Endothelial cell (in vitro differentiated cells): ENCODE data around the gene DAPK1. TPM values are rescaled to one million over a fixed set of nuclear protein-coding genes. Genes with fewer than 3 reads are reported as not detected.

Experiments used
- DNase-seq: peaks from one replicate; pipeline ENCODE4 v3.0.0; 2021; ENCODE audit warnings: low spot score
- H3K27ac Mint-ChIP-seq: one replicate; pipeline ENCODE4 v1.8.0; 2021; ENCODE audit warnings: mixed read lengths, inconsistent platforms; ENCODE audit not compliant: unreplicated experiment
- H3K27me3 Mint-ChIP-seq: one replicate; pipeline ENCODE4 v1.8.0; 2021; ENCODE audit warnings: mild to moderate bottlenecking, moderate library complexity, mixed read lengths, inconsistent platforms; ENCODE audit not compliant: unreplicated experiment
- H3K36me3 Mint-ChIP-seq: one replicate; pipeline ENCODE4 v1.8.0; 2021; ENCODE audit warnings: mild to moderate bottlenecking, low read depth, mixed read lengths, inconsistent platforms; ENCODE audit not compliant: unreplicated experiment
- H3K4me1 Mint-ChIP-seq: one replicate; pipeline ENCODE4 v1.8.0; 2021; ENCODE audit warnings: mild to moderate bottlenecking, mixed read lengths, inconsistent platforms; ENCODE audit not compliant: unreplicated experiment
- H3K4me3 Mint-ChIP-seq: one replicate; pipeline ENCODE4 v1.8.0; 2021; ENCODE audit warnings: mild to moderate bottlenecking, mixed read lengths, inconsistent platforms; ENCODE audit not compliant: unreplicated experiment
- H3K9me3 Mint-ChIP-seq: one replicate; pipeline ENCODE4 v1.8.0; 2021; ENCODE audit warnings: mixed read lengths, inconsistent platforms; ENCODE audit not compliant: unreplicated experiment
- total RNA-seq: library from RNA; stranded (reverse); fragmentation: NEBNext Ultra II Directional; extraction: Animal tissue kit (Norgen Biotek cat#: 25700); gene quantifications from one replicate; pipeline ENCODE4 v1.2.1, GENCODE V29; 2021; ENCODE audit not compliant: unreplicated experiment
- TF ChIP-seq, protein P1 (sequence below): fragments of 200-600 bp; sonication (generic); IDR thresholded peaks from one replicate; pipeline ENCODE4 v1.5.0; 2021; ENCODE audit warnings: antibody characterized with exemption; ENCODE audit not compliant: unreplicated experiment

The DAPK1 gene
- total RNA-seq, 1 donor from 2014 or later, result 36.8 TPM

DNA sequence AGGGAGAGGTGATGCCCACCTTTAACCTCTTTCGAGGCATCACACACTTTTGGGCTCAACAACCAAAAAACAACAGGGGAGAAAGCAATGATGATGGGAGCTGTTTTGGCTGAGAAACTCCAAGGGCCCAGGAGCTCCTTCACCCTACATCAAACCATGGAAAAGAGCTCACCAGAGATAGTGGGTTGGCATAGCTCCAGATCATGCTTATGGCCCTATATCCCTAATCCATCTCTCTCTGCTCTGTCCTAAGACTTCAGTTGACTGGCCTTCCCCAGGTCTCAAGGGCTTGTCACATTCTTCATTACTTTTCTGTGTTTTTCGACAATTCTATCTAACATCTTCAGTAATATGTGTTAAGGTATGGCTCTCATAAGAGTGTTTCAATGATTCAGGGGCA lies 222.5 kb downstream of the DAPK1 start:
- DNase-seq, result no peak
- Mint-ChIP-seq H3K9me3 (no peaks in the 10 kb centered on the region), H3K36me3 (no peaks in the 10 kb centered on the region), H3K27ac (no peak overlapping the region), H3K27me3 (peaks cover 2% of the 10 kb centered on the region), H3K4me1 (peaks cover 25% of the 10 kb centered on the region), H3K4me3 (no peak overlapping the region)
- TF ChIP-seq, protein P1, sequence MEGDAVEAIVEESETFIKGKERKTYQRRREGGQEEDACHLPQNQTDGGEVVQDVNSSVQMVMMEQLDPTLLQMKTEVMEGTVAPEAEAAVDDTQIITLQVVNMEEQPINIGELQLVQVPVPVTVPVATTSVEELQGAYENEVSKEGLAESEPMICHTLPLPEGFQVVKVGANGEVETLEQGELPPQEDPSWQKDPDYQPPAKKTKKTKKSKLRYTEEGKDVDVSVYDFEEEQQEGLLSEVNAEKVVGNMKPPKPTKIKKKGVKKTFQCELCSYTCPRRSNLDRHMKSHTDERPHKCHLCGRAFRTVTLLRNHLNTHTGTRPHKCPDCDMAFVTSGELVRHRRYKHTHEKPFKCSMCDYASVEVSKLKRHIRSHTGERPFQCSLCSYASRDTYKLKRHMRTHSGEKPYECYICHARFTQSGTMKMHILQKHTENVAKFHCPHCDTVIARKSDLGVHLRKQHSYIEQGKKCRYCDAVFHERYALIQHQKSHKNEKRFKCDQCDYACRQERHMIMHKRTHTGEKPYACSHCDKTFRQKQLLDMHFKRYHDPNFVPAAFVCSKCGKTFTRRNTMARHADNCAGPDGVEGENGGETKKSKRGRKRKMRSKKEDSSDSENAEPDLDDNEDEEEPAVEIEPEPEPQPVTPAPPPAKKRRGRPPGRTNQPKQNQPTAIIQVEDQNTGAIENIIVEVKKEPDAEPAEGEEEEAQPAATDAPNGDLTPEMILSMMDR, result no peak

DNA sequence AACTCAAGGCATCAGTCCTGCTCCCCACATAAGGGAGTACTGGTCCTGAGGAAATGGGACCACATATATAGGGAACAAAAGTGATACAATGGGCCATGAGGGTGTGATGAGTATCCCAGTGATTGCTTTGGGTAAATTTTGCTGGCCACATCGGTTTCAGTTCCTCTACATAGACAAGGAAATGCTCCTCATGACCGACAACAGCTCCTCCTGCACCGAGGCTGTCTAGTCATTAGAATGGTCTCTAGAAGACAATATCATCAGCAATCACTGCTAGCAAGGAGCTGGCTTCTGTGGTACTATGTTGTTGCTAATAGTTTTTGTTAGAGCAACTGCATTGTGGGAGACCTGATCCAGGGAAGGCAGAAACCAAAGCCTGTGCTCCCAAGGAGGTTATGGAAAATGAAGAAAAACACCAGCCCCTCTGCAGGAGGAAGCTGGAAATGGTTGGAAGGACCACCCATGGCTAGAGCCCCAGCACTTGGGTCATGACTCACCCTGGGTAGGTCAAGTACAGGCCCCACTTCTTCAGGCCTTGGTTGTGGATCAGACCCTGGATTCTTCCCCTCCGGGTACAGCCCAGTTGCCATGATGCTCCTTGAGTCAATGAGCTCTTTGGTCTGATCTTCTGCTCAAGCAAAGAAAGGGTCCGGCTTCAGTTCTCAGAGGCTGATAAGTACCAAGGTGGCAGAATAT lies 224.9 kb downstream of the DAPK1 start:
- peaks cover 28% of the 10 kb centered on the region for H3K4me1 Mint-ChIP-seq
- H3K36me3 Mint-ChIP-seq, result no peaks in the 10 kb centered on the region
- peaks cover 2% of the 10 kb centered on the region for H3K27me3 Mint-ChIP-seq
- H3K27ac Mint-ChIP-seq, result no peak overlapping the region
- TF ChIP-seq, protein P1, result no peak
- no peaks in the 10 kb centered on the region for H3K9me3 Mint-ChIP-seq
- no peak overlapping the region for H3K4me3 Mint-ChIP-seq
- DNase-seq, result no peak

DNA sequence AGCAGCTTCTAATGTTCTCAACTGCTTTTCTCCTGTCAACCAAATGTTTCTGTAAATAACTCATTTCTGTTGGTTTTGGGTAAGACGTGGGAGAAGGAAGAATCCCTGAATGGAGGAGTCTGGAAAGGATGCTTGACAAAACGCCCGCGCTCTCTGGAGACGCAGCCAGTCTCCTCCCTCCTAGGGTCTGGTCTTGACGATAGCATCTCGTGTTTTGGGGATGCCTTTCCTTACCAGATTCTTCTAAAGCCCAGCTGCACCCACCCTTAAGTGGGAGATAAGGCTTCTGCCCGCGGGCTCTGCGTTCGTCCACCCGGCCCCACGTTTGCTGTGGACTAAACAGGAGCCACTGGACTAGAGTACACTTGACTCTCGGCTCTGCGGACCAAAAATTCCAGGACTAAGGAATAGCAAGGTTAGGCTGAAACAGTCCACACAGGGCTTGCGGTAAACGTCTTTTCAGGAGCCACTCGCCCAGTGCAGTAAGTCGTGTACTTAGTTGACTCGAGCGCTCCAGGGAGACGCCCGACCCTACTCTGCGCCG lies 227.8 kb downstream of the DAPK1 start:
- TF ChIP-seq, protein P1, result no peak
- H3K27ac Mint-ChIP-seq, result peak overlapping the region; percentile 64
- peaks cover 6% of the 10 kb centered on the region for H3K36me3 Mint-ChIP-seq
- H3K27me3 Mint-ChIP-seq, result peaks cover 2% of the 10 kb centered on the region
- peaks cover 17% of the 10 kb centered on the region for H3K4me1 Mint-ChIP-seq
- peak overlapping the region; percentile 92 for H3K4me3 Mint-ChIP-seq
- DNase-seq, result no peak
- H3K9me3 Mint-ChIP-seq, result no peaks in the 10 kb centered on the region

DNA sequence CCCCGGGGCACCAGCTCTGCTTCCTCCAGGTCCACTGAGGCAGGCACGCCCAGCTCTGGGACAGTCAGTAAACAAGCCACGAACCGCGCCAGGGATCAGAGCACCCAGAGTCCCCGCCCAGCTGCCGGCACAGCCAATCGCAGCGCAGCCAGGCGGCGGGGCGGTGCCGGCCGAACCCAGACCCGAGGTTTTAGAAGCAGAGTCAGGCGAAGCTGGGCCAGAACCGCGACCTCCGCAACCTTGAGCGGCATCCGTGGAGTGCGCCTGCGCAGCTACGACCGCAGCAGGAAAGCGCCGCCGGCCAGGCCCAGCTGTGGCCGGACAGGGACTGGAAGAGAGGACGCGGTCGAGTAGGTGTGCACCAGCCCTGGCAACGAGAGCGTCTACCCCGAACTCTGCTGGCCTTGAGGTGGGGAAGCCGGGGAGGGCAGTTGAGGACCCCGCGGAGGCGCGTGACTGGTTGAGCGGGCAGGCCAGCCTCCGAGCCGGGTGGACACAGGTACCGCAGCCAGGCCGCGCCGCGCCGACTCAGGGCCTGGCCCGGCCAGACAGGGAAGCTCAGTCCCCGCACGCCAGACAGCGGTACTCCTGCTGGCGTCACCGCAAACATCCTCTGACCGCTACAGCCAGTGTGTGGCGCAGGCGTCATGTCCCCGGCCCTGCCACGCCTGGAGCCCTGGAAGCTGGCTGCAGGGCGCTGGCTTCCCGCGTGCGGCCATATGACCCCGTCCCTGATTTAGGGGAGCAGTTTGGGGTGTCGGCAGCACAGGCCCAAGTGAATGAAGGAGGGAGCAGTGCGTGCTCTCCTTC lies 228.4 kb downstream of the DAPK1 start, which contains the start of gene CTSL:
TSS of gene CTSL (plus strand) at position 220 of the 810 bp plus-strand sequence. CDS start 1,485 bp downstream, outside the sequence.
- Mint-ChIP-seq H3K27ac (peak within 1 kb of the TSS; percentile 82), H3K4me3 (peak within 1 kb of the TSS; percentile 92), H3K27me3 (peaks cover under 1% of the 10 kb centered on the region), H3K36me3 (peaks cover 9% of the 10 kb centered on the region), H3K4me1 (peaks cover 12% of the 10 kb centered on the region), H3K9me3 (no peaks in the 10 kb centered on the region)
- DNase-seq, result peak; percentile 78
- TF ChIP-seq, protein P1, result no peak

DNA sequence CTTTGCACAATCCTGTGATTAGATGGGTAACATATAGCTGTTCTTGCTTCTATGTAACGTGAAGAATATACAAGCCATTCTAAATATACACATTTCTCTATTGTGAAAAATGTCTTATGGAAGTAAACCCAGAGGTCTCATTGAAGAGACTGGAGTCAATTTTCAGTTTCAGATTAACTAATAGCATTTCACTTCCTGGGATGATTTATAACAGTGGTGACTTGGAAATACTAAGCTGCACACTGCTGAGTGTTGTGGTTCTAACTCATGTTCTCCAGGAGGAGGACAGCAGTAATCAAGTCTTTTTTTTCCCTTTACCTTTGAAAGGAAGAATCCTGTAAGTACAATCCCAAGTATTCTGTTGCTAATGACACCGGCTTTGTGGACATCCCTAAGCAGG lies 231.6 kb downstream of the DAPK1 start:
- H3K4me1 Mint-ChIP-seq, result peaks cover 13% of the 10 kb centered on the region
- TF ChIP-seq, protein P1, result no peak
- H3K36me3 Mint-ChIP-seq, result peaks cover 9% of the 10 kb centered on the region
- H3K9me3 Mint-ChIP-seq, result no peaks in the 10 kb centered on the region
- H3K27ac Mint-ChIP-seq, result no peak overlapping the region
- DNase-seq, result no peak
- H3K27me3 Mint-ChIP-seq, result no peaks in the 10 kb centered on the region
- H3K4me3 Mint-ChIP-seq, result no peak overlapping the region
